ENCODE data around the gene NDUFB7.

DNA sequence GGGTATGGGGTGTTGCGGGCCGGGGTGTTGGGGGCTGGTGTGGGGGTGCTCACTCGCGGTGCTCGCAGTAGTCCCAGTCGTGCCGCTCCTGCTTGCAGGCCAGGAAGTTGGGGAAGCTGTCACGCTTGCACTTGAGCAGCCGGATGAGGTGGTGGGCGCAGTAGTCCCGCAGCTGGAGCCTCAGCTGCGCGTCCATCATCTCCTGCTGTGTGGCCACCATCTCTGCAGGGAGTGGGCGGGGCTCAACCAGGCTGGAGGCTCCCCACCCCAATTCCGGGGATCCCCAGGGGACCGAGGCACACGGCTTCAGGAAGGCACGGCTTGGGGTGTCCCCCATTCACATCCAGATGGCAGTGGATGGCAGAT is 5.2 kb downstream of the NDUFB7 start:
- TF ChIP-seq, protein P1, sequence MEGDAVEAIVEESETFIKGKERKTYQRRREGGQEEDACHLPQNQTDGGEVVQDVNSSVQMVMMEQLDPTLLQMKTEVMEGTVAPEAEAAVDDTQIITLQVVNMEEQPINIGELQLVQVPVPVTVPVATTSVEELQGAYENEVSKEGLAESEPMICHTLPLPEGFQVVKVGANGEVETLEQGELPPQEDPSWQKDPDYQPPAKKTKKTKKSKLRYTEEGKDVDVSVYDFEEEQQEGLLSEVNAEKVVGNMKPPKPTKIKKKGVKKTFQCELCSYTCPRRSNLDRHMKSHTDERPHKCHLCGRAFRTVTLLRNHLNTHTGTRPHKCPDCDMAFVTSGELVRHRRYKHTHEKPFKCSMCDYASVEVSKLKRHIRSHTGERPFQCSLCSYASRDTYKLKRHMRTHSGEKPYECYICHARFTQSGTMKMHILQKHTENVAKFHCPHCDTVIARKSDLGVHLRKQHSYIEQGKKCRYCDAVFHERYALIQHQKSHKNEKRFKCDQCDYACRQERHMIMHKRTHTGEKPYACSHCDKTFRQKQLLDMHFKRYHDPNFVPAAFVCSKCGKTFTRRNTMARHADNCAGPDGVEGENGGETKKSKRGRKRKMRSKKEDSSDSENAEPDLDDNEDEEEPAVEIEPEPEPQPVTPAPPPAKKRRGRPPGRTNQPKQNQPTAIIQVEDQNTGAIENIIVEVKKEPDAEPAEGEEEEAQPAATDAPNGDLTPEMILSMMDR (IDR thresholded peaks at IDR 0.05): no peak
- no peak for TF ChIP-seq POLR2A (IDR thresholded peaks at IDR 0.05)
